Erythroblast (primary cell): ENCODE measurements around the gene FAM111A.

Experiments
- GATA1 ChIP-seq: IDR thresholded peaks from 2 replicates; pipeline ENCODE4 v1.6.1; 2011; ENCODE audit warnings: low read depth, mild to moderate bottlenecking, control low read depth, low read length, moderate library complexity
- POLR2A ChIP-seq: IDR thresholded peaks from 2 replicates; pipeline ENCODE4 v1.6.1; 2011; ENCODE audit warnings: mild to moderate bottlenecking, low read length

DNA sequence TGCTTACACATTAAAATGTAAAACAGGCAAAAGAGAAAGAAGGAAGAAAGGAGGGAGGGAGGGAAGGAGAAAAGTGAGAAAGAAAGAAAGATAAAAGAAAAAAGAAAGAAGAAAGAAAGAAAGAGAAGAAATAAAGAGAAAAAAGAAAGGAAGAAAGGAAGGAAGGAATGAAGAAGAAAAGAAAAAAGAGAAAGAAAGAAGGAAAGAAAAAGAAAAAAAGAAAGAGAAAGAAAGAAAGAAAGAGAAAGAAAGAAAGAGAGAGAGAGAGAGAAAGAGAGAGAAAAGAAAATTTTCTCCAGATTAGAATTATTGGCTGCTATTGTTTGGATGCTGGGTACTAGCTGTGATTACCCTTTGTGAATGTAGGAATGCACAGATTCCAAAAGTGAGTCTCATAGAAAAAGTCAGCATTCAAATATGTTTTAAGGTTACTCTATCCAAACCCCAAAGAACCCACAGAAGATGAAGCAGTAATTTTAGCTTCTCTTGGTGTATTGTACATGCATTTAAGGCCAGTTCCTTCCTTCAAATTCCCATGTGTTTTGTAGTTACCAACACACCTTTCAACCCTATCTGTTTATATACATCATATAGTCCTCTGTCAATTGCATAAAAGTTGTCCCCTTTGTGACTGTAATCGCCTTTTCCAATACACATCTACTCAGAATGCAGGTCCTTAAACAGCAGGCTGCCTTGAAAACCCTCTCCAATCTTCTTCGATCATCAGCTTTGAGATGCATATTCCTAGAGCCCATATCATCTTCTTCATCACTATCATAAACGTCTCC, 789 bp upstream of the FAM111A start:
- TF ChIP-seq POLR2A (no peak), GATA1 (no peak)
